Fibroblast of pulmonary artery (primary cell): Measurements from ENCODE around the gene MAGI2.

Experiments used
- DNase-seq: peaks from one replicate; pipeline ENCODE4 v3.0.0-alpha.2; 2010; ENCODE audit warnings: low read depth
- H3K4me3 ChIP-seq: replicated peaks from 2 replicates; pipeline ENCODE4 v1.5.1; 2011; ENCODE audit warnings: low read depth, mild to moderate bottlenecking, control low read depth, low read length, moderate library complexity
- CTCF ChIP-seq: IDR thresholded peaks from 2 replicates; pipeline ENCODE4 v1.5.1; 2011; ENCODE audit warnings: mild to moderate bottlenecking, control low read depth, low read length, inconsistent platforms; ENCODE audit errors: missing control alignments

MAGI2 gene

GRCh38 chr7:78783179-78783962, 670.1 kb downstream of the MAGI2 start:
- no peak for DNase-seq
- H3K4me3 ChIP-seq, result no peak overlapping the region
- TF ChIP-seq CTCF, result no peak

GRCh38 chr7:78780560-78780959, 672.9 kb downstream of the MAGI2 start:
- no peak for DNase-seq
- TF ChIP-seq CTCF, result no peak
- no peak overlapping the region for H3K4me3 ChIP-seq

GRCh38 chr7:78779788-78780187, 673.7 kb downstream of the MAGI2 start:
- no peak for TF ChIP-seq CTCF
- no peak overlapping the region for H3K4me3 ChIP-seq
- no peak for DNase-seq

- no peak for DNase-seq
- H3K4me3 ChIP-seq, result no peak overlapping the region
- no peak for TF ChIP-seq CTCF
Observed at GRCh38 chr7:78777829-78778228, 675.6 kb downstream of the MAGI2 start.

- peak; percentile 2 for DNase-seq
- no peak for TF ChIP-seq CTCF
- no peak overlapping the region for H3K4me3 ChIP-seq
Observed at GRCh38 chr7:78770422-78771410, 682.8 kb downstream of the MAGI2 start.

GRCh38 chr7:78769481-78770101, 683.9 kb downstream of the MAGI2 start:
- no peak for TF ChIP-seq CTCF
- H3K4me3 ChIP-seq, result no peak overlapping the region
- DNase-seq, result no peak
